OCI-LY7 (cell line): ENCODE results near the gene PRR16.

Experiments
- EZH2phosphoT487 ChIP-seq: fragments of 200-600 bp; sonication (generic); IDR thresholded peaks from 2 replicates; pipeline ENCODE4 v1.6.1; 2018; ENCODE audit warnings: low read depth, borderline replicate concordance, mild to moderate bottlenecking, mixed run types, antibody characterized with exemption, low read length, moderate library complexity, mixed read lengths
- TF ChIP-seq, protein P1 (sequence below): fragments of 200-600 bp; sonication (generic); conservative IDR thresholded peaks from 2 replicates; pipeline ENCODE4 v1.5.1; 2014; ENCODE audit warnings: mild to moderate bottlenecking, antibody characterized with exemption, low read length, moderate library complexity, mixed read lengths

DNA sequence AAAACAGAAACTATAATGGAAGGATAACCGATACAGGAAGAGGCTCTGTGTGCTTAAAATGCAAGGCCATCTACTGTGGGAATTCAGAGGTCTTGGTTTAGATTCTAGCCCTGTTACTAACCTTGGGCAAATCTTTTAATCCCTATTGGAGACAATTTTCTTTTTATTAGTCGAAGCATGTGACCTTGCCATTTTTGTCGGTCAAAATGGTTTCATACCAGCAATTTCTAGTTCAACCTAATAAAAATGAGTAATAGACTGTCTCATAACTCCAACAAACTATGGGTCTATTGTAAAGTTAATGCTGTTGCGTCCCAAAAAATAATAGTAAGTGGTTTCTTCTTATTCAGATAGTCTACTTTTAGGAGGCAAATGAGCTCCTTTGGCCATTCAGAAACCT is 38.4 kb downstream of the PRR16 start:
- TF ChIP-seq, protein P1, sequence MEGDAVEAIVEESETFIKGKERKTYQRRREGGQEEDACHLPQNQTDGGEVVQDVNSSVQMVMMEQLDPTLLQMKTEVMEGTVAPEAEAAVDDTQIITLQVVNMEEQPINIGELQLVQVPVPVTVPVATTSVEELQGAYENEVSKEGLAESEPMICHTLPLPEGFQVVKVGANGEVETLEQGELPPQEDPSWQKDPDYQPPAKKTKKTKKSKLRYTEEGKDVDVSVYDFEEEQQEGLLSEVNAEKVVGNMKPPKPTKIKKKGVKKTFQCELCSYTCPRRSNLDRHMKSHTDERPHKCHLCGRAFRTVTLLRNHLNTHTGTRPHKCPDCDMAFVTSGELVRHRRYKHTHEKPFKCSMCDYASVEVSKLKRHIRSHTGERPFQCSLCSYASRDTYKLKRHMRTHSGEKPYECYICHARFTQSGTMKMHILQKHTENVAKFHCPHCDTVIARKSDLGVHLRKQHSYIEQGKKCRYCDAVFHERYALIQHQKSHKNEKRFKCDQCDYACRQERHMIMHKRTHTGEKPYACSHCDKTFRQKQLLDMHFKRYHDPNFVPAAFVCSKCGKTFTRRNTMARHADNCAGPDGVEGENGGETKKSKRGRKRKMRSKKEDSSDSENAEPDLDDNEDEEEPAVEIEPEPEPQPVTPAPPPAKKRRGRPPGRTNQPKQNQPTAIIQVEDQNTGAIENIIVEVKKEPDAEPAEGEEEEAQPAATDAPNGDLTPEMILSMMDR = no peak
- TF ChIP-seq EZH2phosphoT487 = no peak
